Activated T-helper 1 cell treated with anti-CD3 and anti-CD28 coated beads, Interleukin-12 subunit alpha, Interleukin-12 subunit beta, Interleukin-2, Interleukin-4 antibody, amounts not matched to agents 30 ng/mL and 10 ng/mL and 1 ng/mL, durations not matched to agents 14 hours and 24 hours and 36 hours (primary cell): ENCODE results near the gene TM9SF4. TPM values are rescaled to one million over a fixed set of nuclear protein-coding genes. Genes with fewer than 3 reads are reported as not detected.

Source experiments
- DNase-seq: peaks from one replicate; pipeline ENCODE4 v3.0.0; 2021; ENCODE audit warnings: low spot score
- H3K27ac Mint-ChIP-seq: one replicate; pipeline ENCODE4 v1.8.0; 2021; ENCODE audit warnings: mild to moderate bottlenecking, mixed read lengths
- H3K27me3 Mint-ChIP-seq: one replicate; pipeline ENCODE4 v1.8.0; 2022; ENCODE audit warnings: mild to moderate bottlenecking, moderate library complexity, mixed read lengths; ENCODE audit not compliant: insufficient read depth
- H3K36me3 Mint-ChIP-seq: one replicate; pipeline ENCODE4 v1.8.0; 2021; ENCODE audit warnings: low read depth, mixed read lengths
- H3K4me1 Mint-ChIP-seq: one replicate; pipeline ENCODE4 v1.8.0; 2021; ENCODE audit warnings: low read depth, mixed read lengths
- H3K4me3 Mint-ChIP-seq: one replicate; pipeline ENCODE4 v1.8.0; 2021; ENCODE audit warnings: mild to moderate bottlenecking, moderate library complexity, mixed read lengths
- H3K9me3 Mint-ChIP-seq: one replicate; pipeline ENCODE4 v1.8.0; 2021; ENCODE audit warnings: mixed read lengths
- intact Hi-C: fragments of 100-400 bp; cut with micrococcal nuclease; formaldehyde crosslinking; loops from one replicate; pipeline ENCODE4 v1.15.1; 2024
- total RNA-seq: library from RNA; stranded (reverse); gene quantifications from 2 replicates; pipeline ENCODE4 v1.2.3, GENCODE V29; 2022

TM9SF4 gene
- total RNA-seq, 1 donor from 2014 or later: 49.5 TPM

GRCh38 chr20:32141465-32141980 is 32.0 kb downstream of the TM9SF4 start:
- Mint-ChIP-seq H3K9me3 (no peaks in the 10 kb centered on the region), H3K4me1 (peaks cover 9% of the 10 kb centered on the region), H3K36me3 (peaks cover 63% of the 10 kb centered on the region), H3K27ac (no peak overlapping the region), H3K27me3 (no peaks in the 10 kb centered on the region), H3K4me3 (no peak overlapping the region)
- no peak for DNase-seq
- intact Hi-C loops: no loop called here

- H3K4me3 Mint-ChIP-seq: no peak overlapping the region
- H3K27ac Mint-ChIP-seq: no peak overlapping the region
- no peaks in the 10 kb centered on the region for H3K9me3 Mint-ChIP-seq
- intact Hi-C loops: no loop called here
- H3K4me1 Mint-ChIP-seq: peaks cover 9% of the 10 kb centered on the region
- peaks cover 63% of the 10 kb centered on the region for H3K36me3 Mint-ChIP-seq
- DNase-seq: no peak
- H3K27me3 Mint-ChIP-seq: no peaks in the 10 kb centered on the region
These were observed 32.6 kb downstream of the TM9SF4 start for GRCh38 chr20:32142088-32142487.

DNA sequence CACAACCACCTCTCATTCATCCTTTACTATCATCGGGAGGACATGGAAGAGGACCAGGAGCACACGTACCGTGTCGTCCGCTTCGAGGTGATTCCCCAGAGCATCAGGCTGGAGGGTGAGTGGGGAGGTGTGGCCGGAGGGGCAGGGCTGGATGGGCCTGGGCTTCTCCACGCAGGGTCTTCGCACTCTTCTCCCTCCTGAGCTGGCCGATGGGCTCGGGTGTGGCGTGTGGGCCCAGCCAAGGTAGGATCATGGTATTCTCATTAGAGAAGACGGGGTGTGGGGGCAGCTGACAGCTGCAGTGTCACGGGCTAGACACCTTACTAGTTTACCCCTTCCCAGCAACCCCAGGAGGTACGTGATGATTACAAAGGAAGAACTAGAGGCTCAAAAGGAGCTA is 33.5 kb downstream of the TM9SF4 start:
- Mint-ChIP-seq H3K27ac (no peak overlapping the region), H3K36me3 (peaks cover 58% of the 10 kb centered on the region), H3K9me3 (no peaks in the 10 kb centered on the region)

GRCh38 chr20:32144898-32145662 is 35.6 kb downstream of the TM9SF4 start:
- Mint-ChIP-seq H3K4me1 (peaks cover 9% of the 10 kb centered on the region), H3K4me3 (no peak overlapping the region), H3K36me3 (peaks cover 49% of the 10 kb centered on the region), H3K9me3 (no peaks in the 10 kb centered on the region), H3K27ac (peak overlapping the region; percentile 21), H3K27me3 (no peaks in the 10 kb centered on the region)
- intact Hi-C loops: no loop called here
- no peak for DNase-seq

More for the DNA sequence above, 33.5 kb downstream of the TM9SF4 start:
- no peaks in the 10 kb centered on the region for H3K27me3 Mint-ChIP-seq
- intact Hi-C loops: no loop called here
- peaks cover 9% of the 10 kb centered on the region for H3K4me1 Mint-ChIP-seq
- H3K4me3 Mint-ChIP-seq: no peak overlapping the region
- no peak for DNase-seq

DNA sequence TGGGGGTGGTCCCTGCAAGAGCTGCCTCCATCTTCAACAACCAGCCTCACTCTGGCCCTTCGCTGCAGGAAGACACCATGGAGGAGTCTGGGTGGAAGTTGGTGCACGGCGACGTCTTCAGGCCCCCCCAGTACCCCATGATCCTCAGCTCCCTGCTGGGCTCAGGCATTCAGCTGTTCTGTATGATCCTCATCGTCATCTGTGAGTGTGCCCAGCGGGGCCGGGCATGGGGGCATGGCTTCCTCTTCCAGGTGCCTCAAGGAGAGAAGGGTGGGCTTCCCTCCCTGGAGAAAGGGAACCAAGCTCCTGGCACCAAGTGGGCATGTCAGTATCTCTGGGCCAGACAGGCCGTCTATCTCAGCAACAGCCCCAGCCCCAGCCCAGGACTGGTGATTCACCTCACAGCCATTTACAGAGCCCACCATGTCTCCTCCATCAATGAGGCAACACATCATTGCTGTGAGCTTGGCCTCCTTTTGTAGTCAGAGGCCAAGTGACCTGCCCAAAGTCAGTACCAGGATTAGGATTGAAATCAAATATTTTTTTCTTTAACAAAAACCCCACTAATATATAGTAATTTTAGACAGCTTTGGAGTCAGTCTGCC is 40.2 kb downstream of the TM9SF4 start:
- peaks cover 32% of the 10 kb centered on the region for H3K36me3 Mint-ChIP-seq

DNA sequence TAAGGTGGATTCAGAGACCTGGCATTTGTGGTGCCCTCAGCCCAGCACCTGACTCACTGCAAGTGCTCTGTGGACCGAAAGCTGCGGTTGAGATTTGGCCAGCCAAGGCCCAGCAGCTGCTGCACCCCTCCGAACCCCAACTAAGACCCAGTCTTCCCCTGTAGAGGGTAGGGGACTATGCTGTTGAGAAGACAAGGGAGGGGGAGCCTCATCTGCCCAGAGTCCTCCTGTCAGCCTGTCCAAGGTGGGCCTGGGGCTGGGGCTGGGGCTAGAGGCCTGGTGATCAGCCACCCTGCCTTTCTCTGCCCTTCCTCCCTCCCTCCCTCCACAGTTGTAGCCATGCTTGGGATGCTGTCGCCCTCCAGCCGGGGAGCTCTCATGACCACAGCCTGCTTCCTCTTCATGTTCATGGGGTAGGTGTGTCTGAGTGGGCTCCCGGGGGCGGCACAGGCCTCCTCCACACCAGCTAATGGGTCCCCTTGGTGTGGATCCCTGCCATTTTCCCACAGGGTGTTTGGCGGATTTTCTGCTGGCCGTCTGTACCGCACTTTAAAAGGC is 40.9 kb downstream of the TM9SF4 start:
- no peak for DNase-seq
- peaks cover 13% of the 10 kb centered on the region for H3K4me1 Mint-ChIP-seq
- no peaks in the 10 kb centered on the region for H3K9me3 Mint-ChIP-seq
- no peaks in the 10 kb centered on the region for H3K27me3 Mint-ChIP-seq
- H3K27ac Mint-ChIP-seq: no peak overlapping the region
- no peak overlapping the region for H3K4me3 Mint-ChIP-seq
- intact Hi-C loops: loop anchor here (10.0 kb wide), 1 partner anchor 334 kb away; no protein-coding TSS in a partner anchor
- peaks cover 28% of the 10 kb centered on the region for H3K36me3 Mint-ChIP-seq

More for the DNA sequence above, 40.2 kb downstream of the TM9SF4 start:
- peaks cover 9% of the 10 kb centered on the region for H3K4me1 Mint-ChIP-seq
- intact Hi-C loops: loop anchor here (10.0 kb wide), 1 partner anchor 335 kb away; no protein-coding TSS in a partner anchor
- no peak for DNase-seq
- no peaks in the 10 kb centered on the region for H3K27me3 Mint-ChIP-seq
- peak overlapping the region; percentile 34 for H3K27ac Mint-ChIP-seq
- H3K9me3 Mint-ChIP-seq: no peaks in the 10 kb centered on the region
- no peak overlapping the region for H3K4me3 Mint-ChIP-seq

DNA sequence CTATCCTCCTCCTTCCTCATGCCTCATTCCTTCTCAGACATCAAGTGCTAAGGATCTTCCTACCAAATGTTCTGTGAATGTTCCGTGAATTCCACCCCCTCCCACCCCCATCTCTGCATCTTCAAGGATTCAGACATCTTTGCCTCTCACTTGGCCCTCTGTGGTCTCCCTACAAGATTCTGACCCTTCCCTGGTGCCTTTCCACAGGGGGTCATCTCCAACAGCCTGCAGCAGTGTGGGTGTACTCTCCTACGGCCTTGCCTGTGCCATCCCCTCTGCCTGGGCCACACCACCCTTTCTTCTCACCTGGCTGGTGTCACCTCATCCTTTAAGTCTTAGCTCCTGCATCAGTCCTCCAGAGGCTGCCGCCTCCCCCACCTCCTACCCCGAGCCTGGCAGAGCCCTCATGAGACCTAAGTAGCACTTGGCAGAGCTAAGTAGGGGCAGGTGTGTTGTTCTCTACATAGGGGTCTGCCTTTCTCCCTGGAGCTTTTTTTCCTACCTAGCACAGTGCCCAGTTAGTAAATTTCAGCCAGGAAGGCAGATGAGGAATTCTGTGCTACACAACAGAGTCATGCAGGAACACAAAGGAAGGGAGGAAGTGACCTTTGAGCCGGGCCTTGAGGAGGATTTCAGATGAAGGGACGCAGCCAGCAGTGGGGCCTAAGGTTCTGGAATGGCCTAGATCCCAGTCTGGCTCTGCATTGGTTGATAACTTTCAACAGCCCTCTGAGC is 43.1 kb downstream of the TM9SF4 start:
- no peak for DNase-seq
- peaks cover 20% of the 10 kb centered on the region for H3K36me3 Mint-ChIP-seq
- intact Hi-C loops: loop anchor here (10.0 kb wide), 1 partner anchor 332 kb away; no protein-coding TSS in a partner anchor
- H3K4me1 Mint-ChIP-seq: peaks cover 5% of the 10 kb centered on the region
- H3K4me3 Mint-ChIP-seq: no peak overlapping the region
- no peaks in the 10 kb centered on the region for H3K27me3 Mint-ChIP-seq
- no peaks in the 10 kb centered on the region for H3K9me3 Mint-ChIP-seq
- H3K27ac Mint-ChIP-seq: no peak overlapping the region

DNA sequence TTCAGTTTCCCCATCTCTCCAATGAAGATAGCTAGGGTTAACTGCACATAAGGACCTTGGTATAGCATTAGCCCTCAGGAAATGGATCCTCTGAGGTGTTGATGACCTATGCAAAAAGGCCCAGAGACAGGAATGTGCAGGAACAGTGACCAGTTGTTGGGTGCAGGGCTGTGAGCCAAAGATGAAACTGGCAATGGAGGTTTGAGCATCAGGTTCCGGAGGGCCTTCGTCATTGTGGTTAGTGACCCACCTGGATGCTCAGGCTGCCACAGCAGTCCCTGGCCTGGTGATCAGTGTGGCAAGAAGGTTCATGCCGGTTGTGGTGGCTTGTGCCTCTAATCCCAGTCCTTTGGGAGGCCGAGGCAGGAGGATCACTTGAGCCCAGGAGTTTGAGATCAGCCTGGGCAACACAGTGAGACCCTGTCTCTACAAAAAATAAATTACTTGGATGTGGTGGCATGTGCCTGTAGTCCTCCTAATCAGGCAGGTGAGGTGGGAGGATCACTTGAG is 43.7 kb downstream of the TM9SF4 start:
- no peak overlapping the region for H3K4me3 Mint-ChIP-seq
- no peaks in the 10 kb centered on the region for H3K27me3 Mint-ChIP-seq
- DNase-seq: no peak
- no peak overlapping the region for H3K27ac Mint-ChIP-seq
- intact Hi-C loops: loop anchor here (10.0 kb wide), 1 partner anchor 332 kb away; no protein-coding TSS in a partner anchor
- peaks cover 5% of the 10 kb centered on the region for H3K4me1 Mint-ChIP-seq
- H3K36me3 Mint-ChIP-seq: peaks cover 25% of the 10 kb centered on the region
- H3K9me3 Mint-ChIP-seq: no peaks in the 10 kb centered on the region

GRCh38 chr20:32153771-32154170 is 44.3 kb downstream of the TM9SF4 start:
- Mint-ChIP-seq H3K36me3 (peaks cover 28% of the 10 kb centered on the region), H3K27ac (peak overlapping the region; percentile 48), H3K4me3 (no peak overlapping the region), H3K27me3 (no peaks in the 10 kb centered on the region), H3K9me3 (no peaks in the 10 kb centered on the region), H3K4me1 (peaks cover 5% of the 10 kb centered on the region)
- DNase-seq: no peak
- intact Hi-C loops: loop anchor here (10.0 kb wide), 1 partner anchor 331 kb away; no protein-coding TSS in a partner anchor

DNA sequence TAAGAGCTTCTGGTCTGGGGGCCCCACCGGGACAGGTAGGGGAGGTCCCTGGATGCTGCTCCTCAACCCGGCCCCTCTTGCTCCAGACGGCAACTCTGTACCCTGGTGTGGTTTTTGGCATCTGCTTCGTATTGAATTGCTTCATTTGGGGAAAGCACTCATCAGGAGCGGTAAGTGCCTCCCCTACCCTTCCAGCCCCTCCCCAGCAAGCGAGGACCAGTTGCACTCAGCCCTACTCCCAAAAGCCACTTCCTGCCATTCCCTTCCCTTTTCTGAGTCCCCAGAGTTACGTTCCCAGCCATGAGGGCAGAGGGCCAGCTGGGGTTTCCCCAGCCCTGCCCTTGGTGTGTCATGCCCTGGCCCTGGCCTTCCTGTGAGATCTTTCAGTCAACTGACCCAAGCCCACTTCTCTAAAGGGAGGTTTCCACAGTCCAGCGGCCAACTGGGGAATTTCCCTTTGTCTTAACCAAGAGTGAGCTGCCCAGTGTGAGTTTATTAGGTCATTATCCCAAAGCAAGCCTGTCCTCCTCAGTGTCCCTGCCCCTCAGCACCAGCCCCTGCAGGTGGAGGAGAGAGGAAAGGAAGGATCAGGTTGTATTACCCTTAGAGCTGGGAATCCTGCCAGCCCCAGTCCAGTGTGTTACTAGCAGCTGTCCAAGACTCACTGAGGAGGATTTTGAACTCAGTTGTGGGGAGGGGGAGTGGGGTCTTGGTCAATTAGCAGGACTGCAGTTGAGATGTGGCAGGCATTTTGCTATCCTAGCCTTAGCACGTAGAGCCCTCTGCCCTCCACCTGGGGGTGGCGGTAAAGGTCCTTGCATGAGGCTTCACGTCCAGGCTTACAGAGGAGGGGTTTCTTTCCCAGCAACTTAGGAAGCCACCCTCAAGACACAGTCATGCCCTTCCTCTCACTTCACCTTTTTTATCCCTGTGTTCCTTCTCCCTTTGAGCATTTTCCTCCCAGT is 45.8 kb downstream of the TM9SF4 start:
- Mint-ChIP-seq H3K36me3 (peaks cover 29% of the 10 kb centered on the region), H3K27ac (peak overlapping the region; percentile 59), H3K9me3 (no peaks in the 10 kb centered on the region), H3K27me3 (no peaks in the 10 kb centered on the region), H3K4me1 (peaks cover 5% of the 10 kb centered on the region), H3K4me3 (no peak overlapping the region)
- no peak for DNase-seq
- intact Hi-C loops: loop anchor here (10.0 kb wide), 1 partner anchor 330 kb away; no protein-coding TSS in a partner anchor

DNA sequence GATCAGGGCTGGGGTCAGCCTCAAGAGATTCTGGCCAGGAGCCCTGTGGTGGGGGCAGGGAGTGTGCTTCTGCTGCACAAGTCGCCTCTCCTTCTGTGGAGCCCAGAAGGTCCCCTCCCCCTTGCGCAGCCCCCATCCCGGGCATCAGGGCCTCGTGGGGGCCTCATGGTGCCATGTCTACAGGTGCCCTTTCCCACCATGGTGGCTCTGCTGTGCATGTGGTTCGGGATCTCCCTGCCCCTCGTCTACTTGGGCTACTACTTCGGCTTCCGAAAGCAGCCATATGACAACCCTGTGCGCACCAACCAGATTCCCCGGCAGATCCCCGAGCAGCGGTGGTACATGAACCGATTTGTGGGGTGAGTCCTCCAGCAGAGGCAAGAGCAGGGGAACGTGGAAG is 48.1 kb downstream of the TM9SF4 start:
- Mint-ChIP-seq H3K27me3 (no peaks in the 10 kb centered on the region), H3K36me3 (peaks cover 42% of the 10 kb centered on the region)

More for the DNA sequence above, 48.1 kb downstream of the TM9SF4 start:
- intact Hi-C loops: loop anchor here (10.0 kb wide), 1 partner anchor 327 kb away; no protein-coding TSS in a partner anchor
- Mint-ChIP-seq H3K4me1 (peaks cover 5% of the 10 kb centered on the region), H3K9me3 (no peaks in the 10 kb centered on the region), H3K27ac (no peak overlapping the region), H3K4me3 (no peak overlapping the region)
- no peak for DNase-seq
